IMR-90 (cell line): ENCODE measurements around the gene KRTAP9-9. TPM values are rescaled to one million over a fixed set of nuclear protein-coding genes. Genes with fewer than 3 reads are reported as not detected.
"Not testable (repeated sequence)": the region's sequence is repeated elsewhere in the genome, so short reads cannot be mapped to it uniquely, and the experiment has no call there.

Experiments used
- ATAC-seq: fragments of 200-7000 bp; cut with Tn5 transposase; 2 replicates; pipeline ENCODE4 v1.9.1; 2020; ENCODE audit warnings: low read depth, mild to moderate bottlenecking, moderate library complexity
- BruUV-seq: library from RNA; stranded (reverse); fragments of 400-500 nt; replicated peaks from 2 replicates; lab custom pipeline; 2021; lab: Mats Ljungman, UMichigan
- CTCF ChIA-PET: fragments of 300-600 bp; formaldehyde crosslinking; extraction: SDS; loops from one replicate; lab custom pipeline; 2021; ENCODE audit warnings: antibody characterized with exemption; lab: Yijun Ruan, JAX
- POLR2A ChIA-PET: fragments of 300-600 bp; sonication (Branson Sonifier 250); formaldehyde crosslinking; loops from one replicate; lab custom pipeline; 2022; ENCODE audit warnings: antibody characterized with exemption; ENCODE audit not compliant: unreplicated experiment; lab: Charles Lee
- DNase-seq: peaks from one replicate; pipeline ENCODE4 v3.0.0; 2013
- H2AFZ ChIP-seq: replicated peaks from 2 replicates; pipeline ENCODE3; 2013; ENCODE audit warnings: low read length, mild to moderate bottlenecking; ENCODE audit not compliant: poor library complexity
- H2AK5ac ChIP-seq: 2 replicates; pipeline ENCODE4 v1.6.1; 2013; ENCODE audit warnings: low read depth, low read length, inconsistent platforms
- H2AK9ac ChIP-seq: replicated peaks from 2 replicates; pipeline ENCODE3; 2013; ENCODE audit warnings: mild to moderate bottlenecking, low read depth, low read length, moderate library complexity; ENCODE audit not compliant: poor library complexity
- H2BK120ac ChIP-seq: 2 replicates; pipeline ENCODE4 v1.6.1; 2013; ENCODE audit warnings: low read depth, low read length, inconsistent platforms
- H2BK15ac ChIP-seq: 3 replicates; pipeline ENCODE4 v1.6.1; 2013; ENCODE audit warnings: low read depth, low read length, inconsistent platforms
- H2BK20ac ChIP-seq: 2 replicates; pipeline ENCODE4 v1.6.1; 2013; ENCODE audit warnings: low read depth, mild to moderate bottlenecking, inconsistent platforms, low read length, moderate library complexity
- H2BK5ac ChIP-seq: 2 replicates; pipeline ENCODE4 v1.6.1; 2013; ENCODE audit warnings: mild to moderate bottlenecking, low read depth, low read length, inconsistent platforms; ENCODE audit not compliant: poor library complexity, severe bottlenecking
- H3K14ac ChIP-seq: replicated peaks from 2 replicates; pipeline ENCODE4 v1.6.1; 2013; ENCODE audit warnings: low read depth, low read length, inconsistent platforms
- H3K18ac ChIP-seq: 2 replicates; pipeline ENCODE4 v1.6.1; 2013; ENCODE audit warnings: low read depth, low read length, control low read depth
- H3K23ac ChIP-seq: 2 replicates; pipeline ENCODE4 v1.6.1; 2013; ENCODE audit warnings: low read depth, low read length, inconsistent platforms
- H3K27ac ChIP-seq: 2 replicates; pipeline ENCODE4 v1.5.1; 2013; ENCODE audit warnings: mild to moderate bottlenecking, control low read depth, low read length; ENCODE audit not compliant: insufficient read depth
- H3K27me3 ChIP-seq: 2 replicates; pipeline ENCODE4 v1.6.1; 2013; ENCODE audit warnings: low read length; ENCODE audit not compliant: control insufficient read depth, insufficient read depth
- H3K36me3 ChIP-seq: 2 replicates; pipeline ENCODE4 v1.6.1; 2013; ENCODE audit warnings: low read length, mixed read lengths; ENCODE audit not compliant: control insufficient read depth, insufficient read depth
- H3K4ac ChIP-seq: 2 replicates; pipeline ENCODE4 v1.6.1; 2013; ENCODE audit warnings: low read depth, low read length, inconsistent platforms
- H3K4me1 ChIP-seq: 2 replicates; pipeline ENCODE4 v1.6.1; 2013; ENCODE audit warnings: low read length, mixed read lengths; ENCODE audit not compliant: control insufficient read depth, insufficient read depth
- H3K4me2 ChIP-seq: 2 replicates; pipeline ENCODE4 v1.6.1; 2013; ENCODE audit warnings: low read depth, mild to moderate bottlenecking, control low read depth, low read length, moderate library complexity
- H3K4me3 ChIP-seq: 2 replicates; pipeline ENCODE4 v1.5.1; 2013; ENCODE audit warnings: low read depth, mild to moderate bottlenecking, control low read depth, low read length, moderate library complexity; ENCODE audit not compliant: insufficient read depth
- H3K56ac ChIP-seq: 2 replicates; pipeline ENCODE4 v1.6.1; 2013; ENCODE audit warnings: low read length, inconsistent platforms; ENCODE audit not compliant: insufficient read depth; ENCODE audit errors: extremely low read depth
- H3K79me1 ChIP-seq, 2 experiments: 2 replicates each; pipeline ENCODE4 v1.6.1; 2013; ENCODE audit warnings: low read length in 2 of 2, inconsistent platforms in 1 of 2, low read depth in 1 of 2
- H3K9ac ChIP-seq: 2 replicates; pipeline ENCODE4 v1.6.1; 2013; ENCODE audit warnings: low read depth, low read length, control low read depth
- H3K9me1 ChIP-seq: 2 replicates; pipeline ENCODE4 v1.6.1; 2013; ENCODE audit warnings: low read length, inconsistent platforms; ENCODE audit not compliant: insufficient read depth
- H3K9me3 ChIP-seq: 2 replicates; pipeline ENCODE4 v1.6.1; 2013; ENCODE audit warnings: low read length; ENCODE audit not compliant: control insufficient read depth, insufficient read depth
- H4K20me1 ChIP-seq: 2 replicates; pipeline ENCODE4 v1.6.1; 2013; ENCODE audit warnings: low read length, inconsistent platforms; ENCODE audit not compliant: insufficient read depth
- H4K5ac ChIP-seq: 2 replicates; pipeline ENCODE4 v1.6.1; 2013; ENCODE audit warnings: mild to moderate bottlenecking, low read depth, low read length, control low read depth
- H4K8ac ChIP-seq, 2 experiments: 2 replicates each; pipeline ENCODE4 v1.6.1; 2013; ENCODE audit warnings: low read depth in 2 of 2, low read length in 2 of 2, control low read depth in 1 of 2, inconsistent platforms in 1 of 2
- H4K91ac ChIP-seq: 2 replicates; pipeline ENCODE4 v1.6.1; 2013; ENCODE audit warnings: low read depth, low read length, inconsistent platforms; ENCODE audit not compliant: insufficient read depth
- MXI1 ChIP-seq: IDR thresholded peaks from 2 replicates; pipeline ENCODE4 v1.6.1; 2012; ENCODE audit warnings: low read depth, mild to moderate bottlenecking, low read length, moderate library complexity, borderline replicate concordance
- RAD21 ChIP-seq: IDR thresholded peaks from 2 replicates; pipeline ENCODE4 v1.6.1; 2012; ENCODE audit warnings: low read length, improper control_type of control experiment
- RCOR1 ChIP-seq: IDR thresholded peaks from 2 replicates; pipeline ENCODE4 v1.6.1; 2012; ENCODE audit warnings: mild to moderate bottlenecking, low read length, improper control_type of control experiment; ENCODE audit not compliant: insufficient replicate concordance
- WGBS, 2 experiments: methylation state at CpG; one replicate each; pipeline versions ENCODE4 v1.1.5 to v1.1.7; 2013; ENCODE audit warnings: missing lambda C conversion rate in 2 of 2; ENCODE audit not compliant: insufficient read length in 1 of 2; ENCODE audit errors: extremely low coverage in 2 of 2; 5-methylcytosine and 5-hydroxymethylcytosine counted together
- dilution Hi-C: fragments of 300-500 bp; cut with HindIII; formaldehyde crosslinking; loops from one replicate; pipeline ENCODE4 v1.14.3; 2018; ENCODE audit warnings: low sequenced_read_pairs; ENCODE audit not compliant: unreplicated experiment
- in situ Hi-C: fragments of 300-500 bp; cut with MboI; formaldehyde crosslinking; loops from 3 replicates; pipeline ENCODE4 v1.14.3; 2019; ENCODE audit warnings: low sequenced_read_pairs, inconsistent platforms, mixed read lengths
- intact Hi-C: fragments of 100-400 bp; cut with micrococcal nuclease; formaldehyde crosslinking; loops from 2 replicates; pipeline ENCODE4 v1.10.0; 2022
- polyA plus RNA-seq, 3 experiments: library from polyadenylated mRNA; depleted of rRNA; stranded (reverse); fragments of >200 nt; gene quantifications; 2 replicates each; pipeline ENCODE4 v1.2.3, GENCODE V29; 2012; ENCODE audit warnings: low replicate concordance in 1 of 3
- total RNA-seq: library from RNA; depleted of rRNA; stranded (reverse); fragments of >200 nt; gene quantifications from 2 replicates; pipeline ENCODE4 v1.2.3, GENCODE V29; 2012

Gene KRTAP9-9
- total and polyA plus RNA-seq, 2 of the 4 experiments (the other 2 are of a cell fraction), result not detected

- no peak for TF ChIP-seq MXI1
- TF ChIP-seq RAD21, result no peak
- TF ChIP-seq RCOR1, result no peak
- intact Hi-C loops, result no loop called here
- Histone ChIP-seq H3K18ac (no peak overlapping the region), H3K4me3 (no peak overlapping the region), H3K4me1 (no peaks in the 10 kb centered on the region), H2AK5ac (no peak overlapping the region), H2BK120ac (no peak overlapping the region), H4K8ac (no peak overlapping the region), H2BK5ac (no peak overlapping the region), H4K20me1 (no peaks in the 10 kb centered on the region), H3K36me3 (no peaks in the 10 kb centered on the region), H2AFZ (no peak overlapping the region), H3K14ac (no peak overlapping the region; the same call in 1 of the 2 replicates), H2BK20ac (no peak overlapping the region), H2BK15ac (no peak overlapping the region), H3K9ac (no peak overlapping the region), H3K23ac (no peak overlapping the region), H4K91ac (no peak overlapping the region), H4K5ac (no peak overlapping the region), H3K27me3 (peaks cover 4% of the 10 kb centered on the region; the same call in 1 of the 2 replicates), H3K9me1 (no peaks in the 10 kb centered on the region; the same call in 1 of the 2 replicates), H3K56ac (no peak overlapping the region), H3K79me1 (no peaks in the 10 kb centered on the region), H3K9me3 (no peaks in the 10 kb centered on the region), H3K27ac (no peak overlapping the region), H3K4ac (no peak overlapping the region), H3K4me2 (no peak overlapping the region), H2AK9ac (no peak overlapping the region)
- POLR2A ChIA-PET, result no interaction called here
- no CpG with 5 or more reads among the region's 6 CpGs for WGBS, 2 experiments
- CTCF ChIA-PET, result no interaction called here
- dilution Hi-C loops, result no loop called here
- no peak for DNase-seq
- no TSS peak for BruUV-seq
- no peak for ATAC-seq
- in situ Hi-C loops, result no loop called here
Measured at GRCh38 chr17:41226051-41226450, 29.1 kb upstream of the KRTAP9-9 start.

GRCh38 chr17:41226598-41227095 is 28.5 kb upstream of the KRTAP9-9 start, which contains the start of gene KRTAP9-2:
Gene KRTAP9-2 (plus strand): TSS chr17:41226648. CDS start chr17:41226655, 7 bp downstream.
- intact Hi-C loops, H2BK15ac ChIP-seq, H3K9me3 ChIP-seq, in situ Hi-C loops, H3K23ac ChIP-seq, H3K9me1 ChIP-seq, dilution Hi-C loops, H2AK5ac ChIP-seq, H3K14ac ChIP-seq, H3K4ac ChIP-seq, H3K27me3 ChIP-seq, H3K79me1 ChIP-seq, H2BK5ac ChIP-seq, H3K56ac ChIP-seq, BruUV-seq, H3K4me2 ChIP-seq, DNase-seq, H2AK9ac ChIP-seq, H4K5ac ChIP-seq, H2AFZ ChIP-seq, H2BK20ac ChIP-seq, H3K4me1 ChIP-seq, H2BK120ac ChIP-seq, H4K20me1 ChIP-seq, CTCF ChIA-PET, H4K8ac ChIP-seq, H4K91ac ChIP-seq, H3K4me3 ChIP-seq, ATAC-seq, H3K9ac ChIP-seq, H3K18ac ChIP-seq, H3K27ac ChIP-seq, POLR2A ChIA-PET, H3K36me3 ChIP-seq: not testable (repeated sequence)
- 60% methylated on average over 1 of the region's 4 CpGs; no CpG with 5 or more reads in 1 of the 2 experiments for WGBS, 2 experiments
